Subcutaneous adipose tissue (tissue), 4 donors: ENCODE data around the gene NUDT6. TPM values are rescaled to one million over a fixed set of nuclear protein-coding genes. Genes with fewer than 3 reads are reported as not detected.

Experiments
- total RNA-seq, 4 donors: library from RNA; depleted of rRNA; stranded (reverse); fragments of >200 nt; gene quantifications; one replicate each; pipeline ENCODE4 v1.1.0, GENCODE V29; 2016
- TF ChIP-seq, protein P1 (sequence below): fragments of 450-650 bp; IDR thresholded peaks from one replicate; pipeline ENCODE4 v1.5.1; 2016; ENCODE audit warnings: low read depth, mild to moderate bottlenecking, control low read depth, antibody characterized with exemption, moderate library complexity

NUDT6 gene
- total RNA-seq, 4 donors from 2014 or later: 6.0 to 9.2 (median 7.7) TPM

DNA sequence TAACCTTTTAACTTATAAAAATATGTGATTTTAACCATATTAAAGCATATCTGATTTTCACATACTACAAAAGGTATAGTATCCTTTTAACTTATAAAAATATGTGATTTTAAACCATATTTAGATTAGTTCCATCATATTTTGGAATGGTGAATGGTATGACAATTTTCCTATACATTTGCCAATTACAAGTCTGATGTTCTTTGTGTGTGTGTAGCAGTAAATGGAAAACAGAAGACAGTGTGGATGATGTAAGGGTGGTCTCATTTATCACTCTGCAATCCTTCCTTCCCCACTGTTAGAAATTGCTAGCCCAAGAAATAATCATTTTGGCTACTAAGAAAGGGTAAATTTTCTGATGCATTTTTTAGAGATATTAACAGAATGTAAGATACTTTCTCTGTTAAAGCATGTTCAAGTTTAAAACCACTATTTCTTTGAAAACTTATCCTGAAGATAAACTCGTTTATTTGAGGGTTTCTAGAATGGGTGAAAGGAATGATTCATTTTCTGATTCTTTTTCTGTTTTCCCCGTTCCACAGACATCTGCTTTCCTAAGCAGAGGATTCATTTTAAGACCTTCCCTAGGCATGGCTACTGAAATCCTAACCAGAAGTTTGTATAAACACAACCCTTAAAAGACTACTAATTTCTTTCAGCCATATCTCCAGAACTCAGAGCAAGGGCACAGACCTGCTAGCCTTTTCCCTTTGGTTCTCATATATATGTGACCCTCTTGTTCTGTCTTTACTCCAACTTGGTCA is 21.0 kb downstream of the NUDT6 start:
- TF ChIP-seq, protein P1, sequence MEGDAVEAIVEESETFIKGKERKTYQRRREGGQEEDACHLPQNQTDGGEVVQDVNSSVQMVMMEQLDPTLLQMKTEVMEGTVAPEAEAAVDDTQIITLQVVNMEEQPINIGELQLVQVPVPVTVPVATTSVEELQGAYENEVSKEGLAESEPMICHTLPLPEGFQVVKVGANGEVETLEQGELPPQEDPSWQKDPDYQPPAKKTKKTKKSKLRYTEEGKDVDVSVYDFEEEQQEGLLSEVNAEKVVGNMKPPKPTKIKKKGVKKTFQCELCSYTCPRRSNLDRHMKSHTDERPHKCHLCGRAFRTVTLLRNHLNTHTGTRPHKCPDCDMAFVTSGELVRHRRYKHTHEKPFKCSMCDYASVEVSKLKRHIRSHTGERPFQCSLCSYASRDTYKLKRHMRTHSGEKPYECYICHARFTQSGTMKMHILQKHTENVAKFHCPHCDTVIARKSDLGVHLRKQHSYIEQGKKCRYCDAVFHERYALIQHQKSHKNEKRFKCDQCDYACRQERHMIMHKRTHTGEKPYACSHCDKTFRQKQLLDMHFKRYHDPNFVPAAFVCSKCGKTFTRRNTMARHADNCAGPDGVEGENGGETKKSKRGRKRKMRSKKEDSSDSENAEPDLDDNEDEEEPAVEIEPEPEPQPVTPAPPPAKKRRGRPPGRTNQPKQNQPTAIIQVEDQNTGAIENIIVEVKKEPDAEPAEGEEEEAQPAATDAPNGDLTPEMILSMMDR: no peak

DNA sequence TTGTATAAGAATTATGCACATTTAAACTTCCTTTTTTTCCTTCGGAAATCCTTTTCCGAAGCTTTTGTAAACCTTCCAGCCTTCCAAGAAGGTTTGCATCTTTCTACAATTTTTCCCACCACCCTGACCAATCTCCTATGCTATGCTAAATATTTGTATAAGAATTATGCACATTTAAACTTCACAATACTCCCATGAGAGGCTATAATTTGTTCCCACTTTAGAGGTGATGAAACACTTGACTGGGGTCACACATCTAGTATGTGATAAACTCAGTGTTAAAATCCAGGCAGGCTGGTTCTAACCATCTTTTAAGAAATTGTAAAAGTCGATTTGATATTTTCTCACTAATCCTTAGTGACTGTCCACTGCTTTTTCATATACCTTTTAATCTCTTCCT is 22.1 kb downstream of the NUDT6 start:
- TF ChIP-seq, protein P1: no peak

DNA sequence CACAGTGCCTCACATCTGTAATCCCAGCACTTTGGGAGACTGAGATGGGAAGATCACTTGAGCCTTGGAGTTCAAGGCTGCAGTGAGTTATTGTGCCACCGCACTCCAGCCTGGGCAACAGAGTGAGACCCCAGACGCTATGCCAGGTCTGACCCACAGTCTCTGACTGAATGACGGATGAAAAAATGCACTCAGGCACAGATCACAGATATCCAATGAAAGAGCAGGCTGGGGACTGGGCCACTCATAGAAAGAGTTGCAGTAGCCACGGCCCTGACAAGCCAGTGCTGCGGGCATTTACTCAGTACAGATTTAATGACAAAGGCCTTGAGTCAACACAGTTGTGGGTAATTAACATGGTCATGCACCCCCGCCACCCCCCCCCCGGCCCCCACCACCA is 22.7 kb downstream of the NUDT6 start:
- TF ChIP-seq, protein P1: no peak

DNA sequence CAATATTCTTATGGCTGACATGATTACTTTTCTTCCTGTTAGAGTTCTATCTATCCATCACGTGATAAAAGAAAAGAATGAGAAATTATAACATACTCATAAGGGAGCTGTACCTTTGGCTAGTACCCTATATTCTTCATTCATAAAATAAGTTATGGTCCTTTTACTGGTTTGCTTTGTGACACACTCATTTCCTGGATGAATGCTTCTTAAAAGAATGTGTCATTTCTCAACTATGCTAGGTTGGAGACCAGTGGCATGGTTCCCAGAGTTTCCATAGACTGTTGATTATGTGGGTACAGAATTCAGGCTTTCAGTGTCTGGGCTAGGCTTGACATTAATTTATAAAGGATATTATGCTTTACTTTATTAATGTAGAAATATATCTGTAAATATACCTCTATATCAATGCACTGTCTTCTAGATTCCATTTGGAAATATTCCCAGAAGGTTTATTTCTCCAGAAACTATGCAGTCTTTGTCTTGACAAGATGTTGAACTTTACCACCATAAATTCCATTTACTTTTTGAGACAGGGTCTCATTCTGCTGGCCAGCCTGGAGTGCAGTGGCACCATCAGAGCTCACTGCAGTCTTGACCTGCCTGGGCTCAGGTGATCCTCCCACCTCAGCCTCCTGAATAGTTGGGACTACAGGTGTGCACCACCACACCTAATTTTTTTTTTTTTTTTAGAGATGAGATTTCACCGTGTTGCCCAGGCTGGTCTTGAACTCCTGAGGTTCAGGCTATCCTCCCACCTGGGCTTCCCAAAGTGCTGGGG is 23.8 kb downstream of the NUDT6 start:
- TF ChIP-seq, protein P1: no peak

DNA sequence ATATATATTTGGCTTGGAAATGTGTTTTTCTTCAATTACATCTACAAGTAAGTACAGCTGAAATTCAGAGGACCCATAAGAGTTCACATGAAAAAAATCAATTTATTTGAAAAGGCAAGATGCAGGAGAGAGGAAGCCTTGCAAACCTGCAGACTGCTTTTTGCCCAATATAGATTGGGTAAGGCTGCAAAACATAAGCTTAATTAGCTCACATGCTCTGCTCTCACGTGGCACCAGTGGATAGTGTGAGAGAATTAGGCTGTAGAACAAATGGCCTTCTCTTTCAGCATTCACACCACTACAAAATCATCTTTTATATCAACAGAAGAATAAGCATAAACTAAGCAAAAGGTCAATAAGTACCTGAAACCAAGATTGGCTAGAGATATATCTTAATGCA is 26.1 kb downstream of the NUDT6 start:
- TF ChIP-seq, protein P1: no peak

DNA sequence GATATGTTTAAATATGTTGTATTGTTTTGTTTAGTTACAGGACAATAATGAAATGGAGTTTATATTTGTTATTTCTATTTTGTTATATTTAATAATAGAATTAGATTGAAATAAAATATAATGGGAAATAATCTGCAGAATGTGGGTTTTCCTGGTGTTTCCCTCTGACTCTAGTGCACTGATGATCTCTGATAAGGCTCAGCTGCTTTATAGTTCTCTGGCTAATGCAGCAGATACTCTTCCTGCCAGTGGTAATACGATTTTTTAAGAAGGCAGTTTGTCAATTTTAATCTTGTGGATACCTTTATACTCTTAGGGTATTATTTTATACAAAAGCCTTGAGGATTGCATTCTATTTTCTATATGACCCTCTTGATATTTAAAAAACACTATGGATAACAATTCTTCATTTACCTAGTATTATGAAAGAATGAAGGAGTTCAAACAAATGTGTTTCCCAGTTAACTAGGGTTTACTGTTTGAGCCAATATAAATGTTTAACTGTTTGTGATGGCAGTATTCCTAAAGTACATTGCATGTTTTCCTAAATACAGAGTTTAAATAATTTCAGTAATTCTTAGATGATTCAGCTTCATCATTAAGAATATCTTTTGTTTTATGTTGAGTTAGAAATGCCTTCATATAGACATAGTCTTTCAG is 26.9 kb downstream of the NUDT6 start:
- TF ChIP-seq, protein P1: no peak

DNA sequence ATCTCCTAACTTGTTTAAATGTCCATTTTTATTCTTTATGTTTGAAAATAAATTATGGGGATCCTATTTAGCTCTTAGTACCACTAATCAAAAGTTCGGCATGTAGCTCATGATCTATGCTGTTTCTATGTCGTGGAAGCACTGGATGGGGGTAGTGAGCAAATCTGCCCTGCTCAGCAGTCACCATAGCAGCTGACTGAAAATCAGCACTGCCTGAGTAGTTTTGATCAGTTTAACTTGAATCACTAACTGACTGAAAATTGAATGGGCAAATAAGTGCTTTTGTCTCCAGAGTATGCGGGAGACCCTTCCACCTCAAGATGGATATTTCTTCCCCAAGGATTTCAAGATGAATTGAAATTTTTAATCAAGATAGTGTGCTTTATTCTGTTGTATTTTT is 27.6 kb downstream of the NUDT6 start:
- TF ChIP-seq, protein P1: no peak
